WERI-Rb-1 (cell line): ENCODE measurements around the gene GBF1.

Source experiments
- DNase-seq: peaks from one replicate; pipeline ENCODE4 v3.0.0-alpha.2; 2020
- H3K27ac ChIP-seq: fragments of 250-450 bp; sonication (Bioruptor Pico); 2 replicates; pipeline ENCODE4 v1.5.1; 2020; ENCODE audit warnings: mild to moderate bottlenecking, moderate library complexity
- H3K27me3 ChIP-seq: fragments of 250-450 bp; sonication (Bioruptor Pico); 2 replicates; pipeline ENCODE4 v1.5.1; 2021; ENCODE audit warnings: mild to moderate bottlenecking, low read depth, moderate library complexity; ENCODE audit not compliant: insufficient read depth, severe bottlenecking
- H3K36me3 ChIP-seq: fragments of 250-450 bp; sonication (Bioruptor Pico); 2 replicates; pipeline ENCODE4 v1.5.1; 2020; ENCODE audit warnings: mild to moderate bottlenecking, moderate library complexity
- H3K4me3 ChIP-seq: 2 replicates; pipeline ENCODE4 v1.5.1; 2011; ENCODE audit warnings: low read depth, mild to moderate bottlenecking, control low read depth, low read length
- H3K9me3 ChIP-seq: fragments of 250-450 bp; sonication (Bioruptor Pico); 2 replicates; pipeline ENCODE4 v1.5.1; 2021; ENCODE audit warnings: mild to moderate bottlenecking, moderate library complexity; ENCODE audit not compliant: severe bottlenecking
- TF ChIP-seq, protein P1 (sequence below): IDR thresholded peaks from 2 replicates; pipeline ENCODE4 v1.5.1; 2011; ENCODE audit warnings: low read depth, mild to moderate bottlenecking, control low read depth, inconsistent platforms, low read length

Gene GBF1

DNA sequence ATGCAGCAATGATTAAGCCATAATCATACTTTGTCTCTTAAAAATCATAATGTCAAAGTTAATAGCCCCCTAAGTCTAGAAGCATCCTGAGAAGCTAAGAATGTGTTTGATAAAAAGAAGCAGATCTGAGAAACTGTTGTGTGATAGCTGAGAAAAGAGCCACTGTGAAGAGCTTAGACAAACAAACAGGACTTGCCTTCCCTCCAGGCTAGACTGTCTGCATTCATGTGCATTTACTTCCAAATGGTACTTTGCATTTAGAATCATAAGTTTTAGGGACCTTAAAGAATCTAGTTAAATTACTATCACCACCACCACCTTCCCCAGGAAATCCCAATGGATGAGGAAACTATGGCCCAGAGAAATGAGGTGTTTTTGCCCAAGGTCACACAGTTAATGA, 87.4 kb downstream of the GBF1 start:
- H3K36me3 ChIP-seq: peaks cover 20% of the 10 kb centered on the region
- H3K4me3 ChIP-seq: no peak overlapping the region
- H3K9me3 ChIP-seq: no peaks in the 10 kb centered on the region
- TF ChIP-seq, protein P1, sequence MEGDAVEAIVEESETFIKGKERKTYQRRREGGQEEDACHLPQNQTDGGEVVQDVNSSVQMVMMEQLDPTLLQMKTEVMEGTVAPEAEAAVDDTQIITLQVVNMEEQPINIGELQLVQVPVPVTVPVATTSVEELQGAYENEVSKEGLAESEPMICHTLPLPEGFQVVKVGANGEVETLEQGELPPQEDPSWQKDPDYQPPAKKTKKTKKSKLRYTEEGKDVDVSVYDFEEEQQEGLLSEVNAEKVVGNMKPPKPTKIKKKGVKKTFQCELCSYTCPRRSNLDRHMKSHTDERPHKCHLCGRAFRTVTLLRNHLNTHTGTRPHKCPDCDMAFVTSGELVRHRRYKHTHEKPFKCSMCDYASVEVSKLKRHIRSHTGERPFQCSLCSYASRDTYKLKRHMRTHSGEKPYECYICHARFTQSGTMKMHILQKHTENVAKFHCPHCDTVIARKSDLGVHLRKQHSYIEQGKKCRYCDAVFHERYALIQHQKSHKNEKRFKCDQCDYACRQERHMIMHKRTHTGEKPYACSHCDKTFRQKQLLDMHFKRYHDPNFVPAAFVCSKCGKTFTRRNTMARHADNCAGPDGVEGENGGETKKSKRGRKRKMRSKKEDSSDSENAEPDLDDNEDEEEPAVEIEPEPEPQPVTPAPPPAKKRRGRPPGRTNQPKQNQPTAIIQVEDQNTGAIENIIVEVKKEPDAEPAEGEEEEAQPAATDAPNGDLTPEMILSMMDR: no peak
- no peak for DNase-seq
- no peak overlapping the region for H3K27ac ChIP-seq
- no peaks in the 10 kb centered on the region for H3K27me3 ChIP-seq

DNA sequence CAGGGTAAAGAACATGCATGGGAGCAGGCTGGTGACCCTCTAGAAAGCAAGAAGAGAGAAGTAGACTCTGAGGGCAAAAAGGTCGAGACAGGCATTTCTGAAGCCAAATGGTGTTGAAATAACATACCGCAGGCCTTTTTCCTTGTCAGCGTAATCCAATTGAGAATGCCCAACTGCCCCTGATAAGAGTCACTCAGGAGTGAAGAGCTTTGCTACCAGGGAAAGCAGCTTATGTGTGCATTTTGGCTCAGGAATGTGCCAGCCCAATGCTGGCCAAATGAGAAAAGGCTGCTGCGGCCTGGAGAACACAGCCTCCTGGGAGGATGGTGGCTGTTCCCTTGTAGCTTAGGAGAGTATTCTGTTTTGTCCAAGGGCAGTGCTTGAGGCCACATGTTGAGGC, 88.8 kb downstream of the GBF1 start:
- DNase-seq: no peak
- Histone ChIP-seq H3K36me3 (peaks cover 23% of the 10 kb centered on the region), H3K4me3 (no peak overlapping the region), H3K9me3 (no peaks in the 10 kb centered on the region), H3K27ac (no peak overlapping the region), H3K27me3 (no peaks in the 10 kb centered on the region)
- TF ChIP-seq, protein P1: no peak

DNA sequence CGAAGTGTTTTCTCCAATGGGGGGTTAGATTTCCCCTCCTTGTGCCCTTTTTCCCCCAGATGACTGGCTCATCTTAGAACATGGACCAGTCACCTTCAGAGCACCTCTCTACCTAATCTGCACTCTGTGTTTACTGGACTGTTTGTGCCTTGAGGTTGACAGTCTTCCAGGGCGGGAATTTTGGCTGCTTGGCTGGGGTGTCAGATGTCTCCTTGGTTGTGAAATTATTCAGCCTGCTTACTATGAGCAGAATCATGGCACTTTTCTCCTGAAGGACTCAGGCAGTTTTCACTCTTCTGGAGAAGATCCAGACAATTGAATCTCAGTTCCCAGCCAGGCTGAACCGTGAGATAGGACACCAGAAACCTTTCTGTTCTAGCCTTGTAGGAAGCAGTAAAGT, 89.9 kb downstream of the GBF1 start:
- no peak for DNase-seq
- no peak overlapping the region for H3K4me3 ChIP-seq
- H3K27ac ChIP-seq: no peak overlapping the region
- TF ChIP-seq, protein P1: no peak
- no peaks in the 10 kb centered on the region for H3K9me3 ChIP-seq
- peaks cover 21% of the 10 kb centered on the region for H3K36me3 ChIP-seq
- no peaks in the 10 kb centered on the region for H3K27me3 ChIP-seq

DNA sequence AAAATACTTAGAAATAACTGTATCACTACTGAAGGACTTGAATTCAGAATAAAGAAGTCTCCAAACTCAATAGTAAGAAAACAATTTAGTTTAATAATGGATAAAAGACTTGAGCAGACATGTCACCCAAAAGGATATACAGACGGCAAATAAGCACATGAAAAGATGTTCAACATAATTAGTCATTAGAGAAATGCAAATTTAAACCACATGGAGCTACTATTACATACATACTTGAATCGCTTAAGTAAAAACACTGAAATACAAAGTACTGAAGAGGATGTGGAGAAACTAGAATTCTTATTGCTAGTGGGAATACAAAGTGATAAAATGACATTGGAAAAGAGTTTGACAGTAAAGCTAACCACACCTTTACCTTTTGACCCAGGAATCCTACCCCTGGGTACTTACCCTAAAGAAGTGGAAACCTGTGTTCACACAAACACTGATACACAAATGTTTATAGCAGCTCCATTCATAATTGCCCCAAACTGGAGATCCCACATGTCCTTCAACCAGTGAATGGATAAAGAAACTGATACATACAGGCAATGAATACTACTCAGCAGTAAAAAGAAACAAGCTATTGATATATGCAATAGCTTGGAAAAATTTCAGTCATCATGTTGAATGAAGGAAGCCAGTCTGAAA, 95.8 kb downstream of the GBF1 start:
- H3K27ac ChIP-seq: no peak overlapping the region
- H3K27me3 ChIP-seq: no peaks in the 10 kb centered on the region
- H3K36me3 ChIP-seq: peaks cover 18% of the 10 kb centered on the region
- TF ChIP-seq, protein P1: no peak
- no peak overlapping the region for H3K4me3 ChIP-seq
- no peak for DNase-seq
- no peaks in the 10 kb centered on the region for H3K9me3 ChIP-seq

DNA sequence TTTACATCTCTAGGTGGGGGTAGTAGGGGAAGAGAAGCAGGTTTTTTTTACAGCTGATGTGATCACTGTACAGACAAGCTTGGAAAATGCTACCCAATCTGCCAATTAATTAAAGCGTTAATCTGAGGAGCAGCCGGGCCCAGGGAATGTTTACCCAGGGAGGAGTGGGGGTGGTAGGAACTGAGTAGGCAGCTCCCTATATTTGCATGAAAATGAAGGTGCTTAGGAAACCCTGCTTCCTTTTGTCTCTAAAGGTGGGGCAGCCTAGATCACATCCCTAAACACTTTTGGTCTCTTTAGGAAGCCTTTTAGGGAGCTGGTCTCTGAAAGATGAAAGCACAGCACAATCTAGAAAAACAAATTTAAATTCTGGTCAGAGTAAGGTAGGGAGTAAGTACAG, 97.1 kb downstream of the GBF1 start:
- no peak overlapping the region for H3K4me3 ChIP-seq
- no peak overlapping the region for H3K27ac ChIP-seq
- peaks cover 24% of the 10 kb centered on the region for H3K36me3 ChIP-seq
- DNase-seq: peak; percentile 33
- H3K27me3 ChIP-seq: no peaks in the 10 kb centered on the region
- no peaks in the 10 kb centered on the region for H3K9me3 ChIP-seq
- TF ChIP-seq, protein P1: no peak

DNA sequence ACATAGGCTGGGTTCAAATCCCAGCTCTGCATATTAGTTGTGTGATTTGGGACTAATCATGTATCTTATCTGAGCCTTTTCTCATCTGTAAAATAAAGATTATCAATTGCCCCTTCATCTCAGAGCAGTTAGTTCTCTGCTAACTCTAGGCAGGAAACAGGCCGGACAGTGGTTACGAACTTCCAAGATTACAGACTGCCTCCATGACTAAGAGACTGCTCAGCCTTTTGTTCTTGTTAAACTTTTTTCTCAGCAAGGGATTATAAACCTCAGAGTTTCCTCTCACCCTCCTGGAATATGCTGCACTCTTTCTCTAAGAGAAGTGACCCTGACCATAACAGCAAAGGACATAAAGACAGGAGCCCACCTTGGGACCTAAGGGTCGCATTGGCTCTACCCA, 97.6 kb downstream of the GBF1 start:
- H3K4me3 ChIP-seq: no peak overlapping the region
- H3K9me3 ChIP-seq: no peaks in the 10 kb centered on the region
- peaks cover 28% of the 10 kb centered on the region for H3K36me3 ChIP-seq
- no peak for DNase-seq
- no peaks in the 10 kb centered on the region for H3K27me3 ChIP-seq
- no peak overlapping the region for H3K27ac ChIP-seq
- TF ChIP-seq, protein P1: no peak
